SU-DHL-6 (cell line): ENCODE data around the gene ATXN2.

ENCODE experiments used
- H2AFZ ChIP-seq: fragments of 200-600 bp; sonication (generic); 2 replicates; pipeline ENCODE4 v1.6.1; 2014; ENCODE audit warnings: low read depth, mild to moderate bottlenecking, moderate library complexity, mixed read lengths, antibody characterized with exemption, low read length; ENCODE audit not compliant: severe bottlenecking
- H3F3A ChIP-seq: fragments of 200-600 bp; shearing (Covaris generic); 2 replicates; pipeline ENCODE4 v1.6.0; 2016; ENCODE audit warnings: antibody characterized with exemption, mild to moderate bottlenecking; ENCODE audit not compliant: insufficient read depth
- H3K27ac ChIP-seq: fragments of 200-600 bp; sonication (generic); 2 replicates; pipeline ENCODE4 v1.5.1; 2016; ENCODE audit warnings: low read depth, mild to moderate bottlenecking, low read length, moderate library complexity, mixed read lengths
- H3K27me3 ChIP-seq: fragments of 200-600 bp; sonication (generic), shearing (Covaris generic); 2 replicates; pipeline ENCODE4 v1.6.0; 2014; ENCODE audit warnings: mild to moderate bottlenecking, low read length
- H3K36me3 ChIP-seq: fragments of 200-600 bp; sonication (generic); 2 replicates; pipeline ENCODE4 v1.6.1; 2014; ENCODE audit warnings: mild to moderate bottlenecking, low read length, mixed read lengths
- H3K4me2 ChIP-seq: fragments of 300-600, 200-600 bp; shearing (Covaris generic), sonication (generic); 2 replicates; pipeline ENCODE4 v1.6.0; 2014; ENCODE audit warnings: low read length, low read depth, mild to moderate bottlenecking; ENCODE audit not compliant: poor library complexity, severe bottlenecking
- H3K4me3 ChIP-seq: fragments of 200-600 bp; sonication (generic); 2 replicates; pipeline ENCODE4 v1.5.1; 2014; ENCODE audit warnings: antibody characterized with exemption, low read length, mild to moderate bottlenecking, mixed read lengths; ENCODE audit not compliant: insufficient read depth, poor library complexity, severe bottlenecking
- H3K79me2 ChIP-seq: fragments of 200-600 bp; sonication (generic); 2 replicates; pipeline ENCODE4 v1.6.1; 2014; ENCODE audit warnings: mild to moderate bottlenecking, low read length, moderate library complexity; ENCODE audit not compliant: insufficient read depth
- H3K9ac ChIP-seq: fragments of 200-600 bp; sonication (generic); 2 replicates; pipeline ENCODE4 v1.7.0; 2014; ENCODE audit warnings: mild to moderate bottlenecking, low read length
- H3K9me2 ChIP-seq: fragments of 200-600 bp; sonication (generic); replicated peaks from 2 replicates; pipeline ENCODE4 v1.6.1; 2014; ENCODE audit warnings: low read length; ENCODE audit not compliant: insufficient read depth
- H3K9me3 ChIP-seq: fragments of 200-600 bp; sonication (generic); 2 replicates; pipeline ENCODE4 v1.6.1; 2014; ENCODE audit warnings: low read length, mixed read lengths; ENCODE audit not compliant: insufficient read depth
- H4K20me1 ChIP-seq: fragments of 200-600 bp; sonication (generic); 2 replicates; pipeline ENCODE4 v1.6.1; 2014; ENCODE audit warnings: low read depth, mild to moderate bottlenecking, antibody characterized with exemption, low read length, moderate library complexity, mixed read lengths
- EZH2phosphoT487 ChIP-seq: fragments of 200-600 bp; sonication (generic), shearing (Covaris generic); conservative IDR thresholded peaks from 2 replicates; pipeline ENCODE4 v1.6.1; 2018; ENCODE audit warnings: mild to moderate bottlenecking, antibody characterized with exemption, low read length, moderate library complexity, mixed read lengths
- TF ChIP-seq, protein P1 (sequence below): fragments of 200-600 bp; sonication (generic); IDR thresholded peaks from one replicate; pipeline ENCODE4 v1.5.1; 2017; ENCODE audit warnings: antibody characterized with exemption, mild to moderate bottlenecking, low read length, moderate library complexity; ENCODE audit not compliant: insufficient read depth, poor library complexity, severe bottlenecking

ATXN2 gene

DNA sequence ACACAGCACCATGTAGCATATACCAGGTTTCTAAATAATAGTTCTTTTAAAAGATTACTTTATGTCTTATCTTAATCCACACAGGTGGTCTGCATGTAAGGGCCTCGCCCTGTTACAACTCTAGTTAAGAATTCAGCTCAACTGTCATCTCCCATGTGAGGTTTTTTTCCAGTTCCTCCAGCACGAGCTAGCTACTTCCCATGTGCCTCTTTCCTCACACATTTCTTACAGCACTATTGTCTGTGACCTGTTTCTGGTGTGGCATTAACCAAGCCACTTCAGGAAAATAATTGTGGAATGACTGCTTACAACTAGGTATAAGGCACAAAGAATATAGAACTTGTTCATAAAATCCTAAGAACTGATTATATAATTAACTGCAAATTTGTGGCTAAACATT lies 127.9 kb downstream of the ATXN2 start:
- Histone ChIP-seq H3K27me3 (no peaks in the 10 kb centered on the region), H3K27ac (no peak overlapping the region), H3K79me2 (no peaks in the 10 kb centered on the region), H3K4me3 (no peak overlapping the region), H3K36me3 (peaks cover 15% of the 10 kb centered on the region; the same call in 1 of the 2 replicates), H4K20me1 (no peaks in the 10 kb centered on the region), H3K9me2 (no peaks in the 10 kb centered on the region), H3K9ac (no peak overlapping the region), H3K9me3 (no peaks in the 10 kb centered on the region), H2AFZ (no peak overlapping the region), H3F3A (peaks cover 12% of the 10 kb centered on the region), H3K4me2 (no peak overlapping the region)
- no peak for TF ChIP-seq EZH2phosphoT487
- TF ChIP-seq, protein P1, sequence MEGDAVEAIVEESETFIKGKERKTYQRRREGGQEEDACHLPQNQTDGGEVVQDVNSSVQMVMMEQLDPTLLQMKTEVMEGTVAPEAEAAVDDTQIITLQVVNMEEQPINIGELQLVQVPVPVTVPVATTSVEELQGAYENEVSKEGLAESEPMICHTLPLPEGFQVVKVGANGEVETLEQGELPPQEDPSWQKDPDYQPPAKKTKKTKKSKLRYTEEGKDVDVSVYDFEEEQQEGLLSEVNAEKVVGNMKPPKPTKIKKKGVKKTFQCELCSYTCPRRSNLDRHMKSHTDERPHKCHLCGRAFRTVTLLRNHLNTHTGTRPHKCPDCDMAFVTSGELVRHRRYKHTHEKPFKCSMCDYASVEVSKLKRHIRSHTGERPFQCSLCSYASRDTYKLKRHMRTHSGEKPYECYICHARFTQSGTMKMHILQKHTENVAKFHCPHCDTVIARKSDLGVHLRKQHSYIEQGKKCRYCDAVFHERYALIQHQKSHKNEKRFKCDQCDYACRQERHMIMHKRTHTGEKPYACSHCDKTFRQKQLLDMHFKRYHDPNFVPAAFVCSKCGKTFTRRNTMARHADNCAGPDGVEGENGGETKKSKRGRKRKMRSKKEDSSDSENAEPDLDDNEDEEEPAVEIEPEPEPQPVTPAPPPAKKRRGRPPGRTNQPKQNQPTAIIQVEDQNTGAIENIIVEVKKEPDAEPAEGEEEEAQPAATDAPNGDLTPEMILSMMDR = no peak

DNA sequence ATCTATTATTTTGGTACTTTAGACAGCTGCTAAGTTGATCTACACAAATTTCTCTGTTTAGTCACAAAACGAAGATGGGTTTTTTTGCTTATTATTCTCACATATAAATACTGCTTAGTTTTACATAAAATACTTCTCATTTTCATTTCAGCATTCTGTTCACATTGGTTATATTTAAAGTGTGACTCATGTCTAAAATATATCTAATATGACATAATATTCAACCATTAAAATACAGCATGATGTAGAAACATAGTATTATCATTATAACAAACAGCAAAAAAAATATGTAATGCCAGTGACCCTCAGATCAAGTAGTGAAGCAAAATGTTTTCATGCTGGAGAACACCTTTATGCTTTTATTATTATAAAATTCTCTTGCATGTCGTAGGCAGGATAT lies 129.7 kb downstream of the ATXN2 start:
- no peaks in the 10 kb centered on the region for H3K9me2 ChIP-seq
- no peak overlapping the region for H3K9ac ChIP-seq
- H4K20me1 ChIP-seq = no peaks in the 10 kb centered on the region
- H3K27me3 ChIP-seq = no peaks in the 10 kb centered on the region
- H3K27ac ChIP-seq = no peak overlapping the region
- no peak overlapping the region for H3K4me2 ChIP-seq
- H3K9me3 ChIP-seq = no peaks in the 10 kb centered on the region
- no peak overlapping the region for H3K4me3 ChIP-seq
- peaks cover 12% of the 10 kb centered on the region for H3F3A ChIP-seq
- no peak overlapping the region for H2AFZ ChIP-seq
- no peaks in the 10 kb centered on the region for H3K79me2 ChIP-seq
- peaks cover 19% of the 10 kb centered on the region; the same call in 1 of the 2 replicates for H3K36me3 ChIP-seq
- TF ChIP-seq EZH2phosphoT487 = no peak
- TF ChIP-seq, protein P1 = no peak

DNA sequence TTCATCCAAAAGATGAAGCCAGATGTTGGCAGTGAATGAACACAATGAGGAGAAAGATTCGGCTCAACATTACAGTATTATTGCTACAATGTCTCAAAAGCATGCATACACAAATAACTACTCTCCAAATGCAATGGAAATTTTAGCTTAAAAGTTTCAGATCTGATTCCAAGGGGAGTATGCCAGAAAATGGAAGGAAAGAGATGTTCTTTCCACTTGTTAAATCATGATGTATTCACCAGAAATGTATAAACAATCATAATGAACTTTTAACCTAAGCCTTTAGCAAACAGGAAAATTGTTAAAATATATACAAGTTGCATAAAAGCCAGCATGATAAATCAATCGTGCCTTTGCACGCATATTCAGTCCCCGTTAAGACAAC lies 131.3 kb downstream of the ATXN2 start:
- Histone ChIP-seq H3K27ac (no peak overlapping the region), H3K9me3 (no peaks in the 10 kb centered on the region), H3K9me2 (no peaks in the 10 kb centered on the region), H3K36me3 (peaks cover 20% of the 10 kb centered on the region; the same call in 1 of the 2 replicates), H4K20me1 (no peaks in the 10 kb centered on the region), H3K4me3 (no peak overlapping the region), H3K79me2 (no peaks in the 10 kb centered on the region), H3F3A (peaks cover 16% of the 10 kb centered on the region), H2AFZ (no peak overlapping the region), H3K4me2 (no peak overlapping the region), H3K9ac (no peak overlapping the region), H3K27me3 (no peaks in the 10 kb centered on the region)
- no peak for TF ChIP-seq EZH2phosphoT487
- TF ChIP-seq, protein P1 = no peak
